GM12892 (cell line): ENCODE measurements around the gene TTC21A.

Source experiments
- POLR2A ChIP-seq: IDR thresholded peaks from 2 replicates; pipeline ENCODE4 v1.6.1; 2011; ENCODE audit warnings: low read depth, low read length, control low read depth
- POLR2AphosphoS5 ChIP-seq: IDR thresholded peaks from 2 replicates; pipeline ENCODE4 v1.6.1; 2011; ENCODE audit warnings: low read depth, low read length, control low read depth
- TAF1 ChIP-seq: IDR thresholded peaks from 2 replicates; pipeline ENCODE4 v1.6.1; 2011; ENCODE audit warnings: low read depth, mild to moderate bottlenecking, control low read depth, low read length, borderline replicate concordance

- TF ChIP-seq TAF1, result no peak
- no peak for TF ChIP-seq POLR2A
- TF ChIP-seq POLR2AphosphoS5, result no peak
Measured at GRCh38 chr3:39127908-39128304, 20.4 kb downstream of the TTC21A start.
